ENCODE results near the gene SH3PXD2A.

The SH3PXD2A gene

DNA sequence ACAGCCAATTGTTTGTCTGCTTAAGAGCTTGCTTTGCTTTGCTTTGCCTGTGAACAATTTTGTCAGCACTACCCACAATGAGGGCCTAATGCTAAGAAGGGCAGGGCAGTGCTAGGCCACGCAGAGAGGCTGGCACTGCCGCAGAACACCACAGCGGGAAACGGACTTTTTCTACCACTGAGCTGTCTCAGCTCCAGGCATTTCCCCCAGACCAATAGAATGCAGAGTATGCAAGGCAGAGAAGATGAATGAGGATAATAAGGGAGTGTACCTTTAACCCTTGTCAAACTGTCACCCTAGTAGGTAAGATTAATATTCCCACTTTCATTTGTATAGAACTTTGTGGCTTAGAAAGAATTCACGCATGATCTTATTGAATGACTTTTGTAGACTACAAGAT, 104.5 kb downstream of the SH3PXD2A start:
- Histone ChIP-seq H3K27ac (ENCODE audit: extremely low read depth, low read depth, low read length) (no peak overlapping the region), H3K4me3 (ENCODE audit: low read depth, low read length) (no peak overlapping the region), H3K9me3 (ENCODE audit: control insufficient read depth, insufficient read depth, low read depth, low read length) (no peaks in the 10 kb centered on the region), H3K4me1 (ENCODE audit: control insufficient read depth, insufficient read depth, low read length) (no peaks in the 10 kb centered on the region), H3K36me3 (ENCODE audit: control insufficient read depth in 2 of 2, insufficient read depth in 1 of 2, low read length in 2 of 2) (no peaks in the 10 kb centered on the region)
- TF ChIP-seq ZNF37A (tag by site-specific recombination; IDR thresholded peaks at IDR 0.05) (no peak), ZNF501 (tag by site-specific recombination; IDR thresholded peaks at IDR 0.05) (no peak), ZNF548 (tag by site-specific recombination; IDR thresholded peaks at IDR 0.05) (no peak), ZNF560 (tag by site-specific recombination; IDR thresholded peaks at IDR 0.05; ENCODE audit: borderline replicate concordance) (no peak), ZNF341 (tag by site-specific recombination; IDR thresholded peaks at IDR 0.05; ENCODE audit: low read depth) (no peak), ZNF670 (tag by site-specific recombination; IDR thresholded peaks at IDR 0.05; ENCODE audit: low read depth) (no peak)
- TF ChIP-seq, protein P1, sequence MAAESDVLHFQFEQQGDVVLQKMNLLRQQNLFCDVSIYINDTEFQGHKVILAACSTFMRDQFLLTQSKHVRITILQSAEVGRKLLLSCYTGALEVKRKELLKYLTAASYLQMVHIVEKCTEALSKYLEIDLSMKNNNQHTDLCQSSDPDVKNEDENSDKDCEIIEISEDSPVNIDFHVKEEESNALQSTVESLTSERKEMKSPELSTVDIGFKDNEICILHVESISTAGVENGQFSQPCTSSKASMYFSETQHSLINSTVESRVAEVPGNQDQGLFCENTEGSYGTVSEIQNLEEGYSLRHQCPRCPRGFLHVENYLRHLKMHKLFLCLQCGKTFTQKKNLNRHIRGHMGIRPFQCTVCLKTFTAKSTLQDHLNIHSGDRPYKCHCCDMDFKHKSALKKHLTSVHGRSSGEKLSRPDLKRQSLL (tag by site-specific recombination; IDR thresholded peaks at IDR 0.05): no peak
- TF ChIP-seq, protein P2, sequence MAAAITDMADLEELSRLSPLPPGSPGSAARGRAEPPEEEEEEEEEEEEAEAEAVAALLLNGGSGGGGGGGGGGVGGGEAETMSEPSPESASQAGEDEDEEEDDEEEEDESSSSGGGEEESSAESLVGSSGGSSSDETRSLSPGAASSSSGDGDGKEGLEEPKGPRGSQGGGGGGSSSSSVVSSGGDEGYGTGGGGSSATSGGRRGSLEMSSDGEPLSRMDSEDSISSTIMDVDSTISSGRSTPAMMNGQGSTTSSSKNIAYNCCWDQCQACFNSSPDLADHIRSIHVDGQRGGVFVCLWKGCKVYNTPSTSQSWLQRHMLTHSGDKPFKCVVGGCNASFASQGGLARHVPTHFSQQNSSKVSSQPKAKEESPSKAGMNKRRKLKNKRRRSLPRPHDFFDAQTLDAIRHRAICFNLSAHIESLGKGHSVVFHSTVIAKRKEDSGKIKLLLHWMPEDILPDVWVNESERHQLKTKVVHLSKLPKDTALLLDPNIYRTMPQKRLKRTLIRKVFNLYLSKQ (tag by site-specific recombination; IDR thresholded peaks at IDR 0.05; ENCODE audit: borderline replicate concordance): no peak
- ChIA-PET CTCF (interaction anchor here (0.7 to 1.5 kb wide), 4 partner anchors 20 to 39 kb away, joined by 3 to 6 read pairs (median 4); no protein-coding TSS in a partner anchor), POLR2A (no interaction called here)

DNA sequence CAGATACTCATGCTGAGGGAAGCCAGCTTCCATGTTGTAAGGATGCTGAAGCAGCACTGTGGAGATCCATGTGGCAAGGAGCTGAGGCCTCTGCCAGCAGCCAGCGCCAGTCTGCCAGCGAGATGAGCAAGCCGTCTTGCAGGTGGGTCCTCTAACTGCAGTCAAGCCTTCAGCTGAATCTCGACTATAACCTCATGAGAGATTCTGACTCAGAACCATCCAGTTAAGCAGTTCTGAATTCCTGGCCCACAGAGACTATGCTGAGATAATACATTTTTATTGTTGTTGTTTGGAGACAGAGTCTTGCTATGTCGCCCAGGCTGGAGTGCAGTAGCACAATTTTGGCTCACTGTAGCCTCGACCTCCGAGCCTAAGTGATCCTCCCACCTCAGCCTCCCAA, 105.6 kb downstream of the SH3PXD2A start:
- no peaks in the 10 kb centered on the region for H3K9me3 ChIP-seq (ENCODE audit: control insufficient read depth, insufficient read depth, low read depth, low read length)
- ChIA-PET CTCF (no interaction called here), POLR2A (no interaction called here)
- no peak for TF ChIP-seq ZFP41 (tag by site-specific recombination; IDR thresholded peaks at IDR 0.05; ENCODE audit: borderline replicate concordance)
- TF ChIP-seq GLIS2 (tag by site-specific recombination; IDR thresholded peaks at IDR 0.05): no peak
- no peak for TF ChIP-seq OSR2 (tag by site-specific recombination; IDR thresholded peaks at IDR 0.05)
- no peak for TF ChIP-seq ZNF274 (IDR thresholded peaks at IDR 0.05; ENCODE audit: low read length)
- no peak for TF ChIP-seq ZNF274 (tag by site-specific recombination; IDR thresholded peaks at IDR 0.05; ENCODE audit: borderline replicate concordance)
- no peak for TF ChIP-seq ZNF133 (tag by site-specific recombination; IDR thresholded peaks at IDR 0.05)
- TF ChIP-seq, protein P3, sequence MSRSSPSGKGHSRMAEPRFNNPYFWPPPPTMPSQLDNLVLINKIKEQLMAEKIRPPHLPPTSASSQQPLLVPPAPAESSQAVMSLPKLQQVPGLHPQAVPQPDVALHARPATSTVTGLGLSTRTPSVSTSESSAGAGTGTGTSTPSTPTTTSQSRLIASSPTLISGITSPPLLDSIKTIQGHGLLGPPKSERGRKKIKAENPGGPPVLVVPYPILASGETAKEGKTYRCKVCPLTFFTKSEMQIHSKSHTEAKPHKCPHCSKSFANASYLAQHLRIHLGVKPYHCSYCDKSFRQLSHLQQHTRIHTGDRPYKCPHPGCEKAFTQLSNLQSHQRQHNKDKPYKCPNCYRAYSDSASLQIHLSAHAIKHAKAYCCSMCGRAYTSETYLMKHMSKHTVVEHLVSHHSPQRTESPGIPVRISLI (tag by site-specific recombination; IDR thresholded peaks at IDR 0.05): no peak
- no peak for TF ChIP-seq ZEB2 (tag by site-specific recombination; IDR thresholded peaks at IDR 0.05)
- no peak for TF ChIP-seq ZNF707 (tag by site-specific recombination; IDR thresholded peaks at IDR 0.05)
- no peak for TF ChIP-seq ZNF677 (tag by site-specific recombination; IDR thresholded peaks at IDR 0.05)
- TF ChIP-seq ZNF791 (tag by site-specific recombination; IDR thresholded peaks at IDR 0.05): no peak
- no peak overlapping the region for H3K4me3 ChIP-seq (ENCODE audit: low read depth, low read length)
- H3K27ac ChIP-seq (ENCODE audit: extremely low read depth, low read depth, low read length): no peak overlapping the region
- H3K36me3 ChIP-seq (ENCODE audit: control insufficient read depth in 2 of 2, insufficient read depth in 1 of 2, low read length in 2 of 2): no peaks in the 10 kb centered on the region
- H3K4me1 ChIP-seq (ENCODE audit: control insufficient read depth, insufficient read depth, low read length): no peaks in the 10 kb centered on the region

DNA sequence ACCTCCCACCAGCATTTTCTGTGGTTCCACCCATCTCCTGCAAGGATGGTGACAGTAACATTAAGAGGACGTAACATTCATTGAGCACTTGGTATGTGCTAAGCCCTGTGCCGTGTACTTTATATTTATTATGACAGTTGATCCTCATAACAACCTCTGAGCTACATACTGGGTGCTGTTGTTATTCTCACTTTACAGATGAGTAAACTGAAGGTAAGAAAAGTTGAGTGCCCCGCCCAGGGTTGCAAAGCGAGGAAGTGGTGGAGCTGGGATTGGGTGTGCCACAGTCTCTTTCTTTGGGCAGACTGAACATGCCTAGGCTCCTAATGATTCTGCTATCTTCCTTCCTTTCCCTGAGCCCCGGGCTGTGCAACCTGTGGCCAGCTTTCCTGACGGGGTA, 107.4 kb downstream of the SH3PXD2A start:
- Histone ChIP-seq H3K36me3 (ENCODE audit: control insufficient read depth in 2 of 2, insufficient read depth in 1 of 2, low read length in 2 of 2) (no peaks in the 10 kb centered on the region), H3K27ac (ENCODE audit: extremely low read depth, low read depth, low read length) (no peak overlapping the region), H3K4me1 (ENCODE audit: control insufficient read depth, insufficient read depth, low read length) (no peaks in the 10 kb centered on the region), H3K9me3 (ENCODE audit: control insufficient read depth, insufficient read depth, low read depth, low read length) (no peaks in the 10 kb centered on the region), H3K4me3 (ENCODE audit: low read depth, low read length) (no peak overlapping the region)
- CTCF ChIA-PET: interaction anchor here (1.1 to 1.2 kb wide), 2 partner anchors 11 to 36 kb away, joined by 4 to 6 read pairs; no protein-coding TSS in a partner anchor
- POLR2A ChIA-PET: interaction anchor here (0.6 kb wide), 1 partner anchor 9 kb away, joined by 4 read pairs; no protein-coding TSS in a partner anchor
- TF ChIP-seq ZNF146 (tag by site-specific recombination; IDR thresholded peaks at IDR 0.05): no peak
